Measurements from ENCODE around the gene BCO1. TPM values are rescaled to one million over a fixed set of nuclear protein-coding genes. Genes with fewer than 3 reads are reported as not detected.
A peak's percentile ranks its signal among the peaks of the same experiment; 100 is the strongest.

The BCO1 gene
- polyA plus RNA-seq, 1 donor, result 2.8 TPM

DNA sequence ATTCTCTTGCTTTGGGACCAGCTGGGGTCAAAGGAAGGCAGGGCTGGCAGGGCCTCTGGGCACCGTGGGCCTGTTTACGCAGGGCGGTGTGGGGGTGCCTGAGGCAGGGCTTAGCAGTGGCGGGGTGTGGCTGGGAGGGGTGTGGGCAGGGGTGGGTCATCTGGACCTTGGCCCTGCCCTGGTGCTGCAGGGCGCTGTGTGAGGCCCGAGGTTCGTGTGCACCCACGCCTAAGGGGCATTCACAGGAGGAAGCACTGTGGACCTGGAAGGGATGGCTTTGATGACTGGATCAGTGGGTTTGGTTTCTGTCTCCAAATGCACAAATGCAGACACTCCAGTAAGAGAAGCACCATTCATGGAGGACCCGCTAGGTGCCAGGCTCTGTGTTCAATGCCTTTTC, 37.3 kb downstream of the BCO1 start:
- DNase-seq, result no peak

DNA sequence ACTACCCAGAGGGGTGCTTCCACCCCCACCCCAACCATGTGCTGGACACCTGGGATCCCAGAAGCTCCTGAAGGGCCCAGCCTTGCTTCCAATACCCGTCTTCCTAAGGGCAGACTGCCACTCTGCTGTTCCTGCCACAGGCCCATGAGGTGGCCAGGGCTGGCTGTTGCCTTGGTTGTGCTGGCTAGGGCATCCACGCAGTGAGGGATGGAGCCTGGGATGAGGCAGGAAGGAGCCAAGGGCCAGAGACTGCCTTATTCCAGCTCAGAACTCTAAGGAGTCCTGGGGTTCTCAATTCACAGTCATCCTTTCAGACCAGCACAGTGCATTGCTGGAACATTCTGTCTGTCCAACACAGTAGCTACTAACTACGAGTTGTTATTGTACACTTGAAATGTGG, 37.8 kb downstream of the BCO1 start:
- no peak for DNase-seq

DNA sequence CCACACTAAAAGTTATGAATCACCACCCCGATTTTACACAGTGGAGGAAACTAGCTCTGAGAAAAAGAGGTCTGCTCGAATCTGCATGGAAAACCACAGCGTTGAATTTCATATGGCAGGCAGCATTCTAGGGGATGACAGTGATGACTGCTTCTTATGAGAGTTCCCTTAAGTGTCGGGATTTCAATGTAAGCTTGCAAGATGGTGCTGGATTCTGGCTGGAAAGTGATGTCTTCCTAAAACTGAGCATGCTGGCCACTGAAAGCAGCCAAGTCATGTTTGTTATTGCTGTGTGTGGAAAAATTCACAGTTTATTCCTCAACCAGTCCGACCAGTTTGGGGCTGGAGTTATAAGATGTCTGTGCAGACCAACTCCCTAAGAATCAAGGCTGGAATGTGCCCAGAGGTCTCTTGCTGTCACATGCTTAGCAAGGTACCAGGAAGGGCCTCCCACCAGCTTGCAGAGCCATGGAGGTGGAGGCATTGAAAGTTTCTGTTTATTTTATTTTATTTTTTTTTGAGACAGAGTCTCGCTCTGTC, 39.1 kb downstream of the BCO1 start:
- no peak for DNase-seq

DNA sequence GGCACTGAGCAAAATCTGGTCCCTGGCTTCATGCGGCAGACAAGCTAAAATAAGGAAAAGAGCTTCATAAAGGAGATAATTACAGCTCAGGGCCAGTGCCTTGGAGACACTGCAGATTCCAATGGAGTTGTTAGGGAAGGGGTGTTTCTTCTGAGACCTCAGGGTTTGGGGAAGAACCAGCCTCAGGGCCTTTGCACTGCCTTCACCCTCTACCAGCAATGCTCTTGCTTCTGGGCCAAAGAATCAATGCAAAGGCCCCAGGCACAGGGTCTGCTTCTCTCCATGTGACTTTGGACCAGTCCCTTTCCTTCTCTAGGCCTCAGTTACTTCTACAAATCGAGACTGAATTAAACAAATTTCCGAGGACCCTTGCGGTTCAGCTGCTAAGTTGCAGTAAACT, 40.0 kb downstream of the BCO1 start:
- no peak for DNase-seq

DNA sequence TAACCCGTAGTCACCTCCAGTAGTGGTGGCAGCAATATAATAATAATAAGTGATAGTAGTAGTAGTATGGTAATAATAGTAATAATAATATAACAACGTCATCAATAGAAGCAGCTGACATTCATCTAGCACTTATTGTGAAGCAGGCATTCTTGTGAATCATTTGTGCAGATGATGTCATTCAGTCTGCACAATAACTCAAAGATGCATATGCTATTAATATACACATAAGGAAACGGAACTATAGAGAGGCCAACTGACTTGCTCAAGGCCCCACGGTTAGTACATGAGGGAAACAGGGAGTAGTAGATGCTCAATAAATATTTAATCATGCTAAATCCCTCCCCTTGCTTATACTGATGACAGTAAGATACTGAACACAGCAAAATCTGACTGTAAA, 40.9 kb downstream of the BCO1 start:
- DNase-seq, result no peak

DNA sequence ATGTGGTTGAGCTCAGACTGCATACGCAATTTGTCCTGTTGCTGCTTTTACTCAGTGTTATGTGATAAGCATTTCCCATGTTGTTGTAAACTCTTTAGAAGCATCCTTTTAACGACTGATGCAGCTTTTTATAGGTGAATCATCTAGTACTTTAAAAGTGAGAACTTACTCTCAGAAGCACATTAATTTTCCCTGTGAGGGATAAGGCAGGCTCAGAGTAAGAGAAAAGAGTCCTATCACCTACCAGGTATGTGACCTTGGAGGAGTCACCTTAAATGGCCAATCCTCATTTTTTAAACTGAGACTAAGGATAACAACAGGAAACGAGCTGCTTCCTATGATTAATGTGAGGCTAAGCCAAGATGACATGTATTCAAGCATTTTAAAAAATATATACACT, 41.9 kb downstream of the BCO1 start:
- no peak for DNase-seq

DNA sequence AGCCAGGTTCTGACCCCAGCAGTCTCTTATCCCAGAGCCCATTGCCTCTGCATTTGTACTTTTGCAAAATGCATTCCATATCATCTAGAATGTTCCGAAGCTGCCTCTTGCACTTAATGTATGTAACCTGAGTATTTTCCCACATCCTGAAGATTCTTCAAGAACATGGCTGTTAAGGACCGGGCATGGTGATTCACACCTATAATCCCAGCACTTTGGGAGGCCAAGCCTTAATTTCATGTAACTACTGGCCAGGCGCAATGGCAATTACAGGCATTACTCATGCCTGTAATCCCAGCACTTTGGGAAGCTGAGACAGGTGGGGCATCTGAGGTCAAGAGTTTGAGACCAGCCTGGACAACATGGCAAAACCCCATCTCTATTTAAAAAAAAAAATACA, 44.6 kb downstream of the BCO1 start:
- no peak for DNase-seq

DNA sequence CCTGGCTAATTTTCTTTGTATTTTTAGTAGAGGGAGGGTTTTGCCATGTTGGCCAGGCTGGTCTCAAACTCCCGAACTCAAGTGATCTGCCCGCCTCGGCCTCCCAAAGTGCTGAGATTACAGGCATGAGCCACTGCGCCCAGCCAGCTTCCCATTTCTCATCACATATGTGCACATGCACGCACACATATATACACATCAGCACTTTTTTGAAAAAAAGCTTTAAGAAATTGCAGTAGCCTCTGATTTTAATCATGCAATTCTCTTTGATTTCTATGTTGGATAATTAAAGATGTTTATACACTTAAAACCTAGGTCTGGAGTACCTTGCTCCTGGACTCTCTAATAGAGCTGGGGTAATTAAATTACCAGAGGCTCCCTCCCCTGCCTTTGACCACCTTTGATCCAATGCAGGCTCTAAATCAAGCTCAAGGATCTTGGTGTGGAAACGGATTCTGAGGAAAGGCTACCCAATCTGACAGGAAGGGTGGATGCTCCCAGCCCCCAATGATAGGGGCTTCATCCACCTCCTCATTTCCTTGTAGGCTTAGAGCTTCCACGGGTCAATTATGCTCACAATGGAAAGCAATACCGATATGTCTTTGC, 46.6 kb downstream of the BCO1 start:
- no peak for DNase-seq

DNA sequence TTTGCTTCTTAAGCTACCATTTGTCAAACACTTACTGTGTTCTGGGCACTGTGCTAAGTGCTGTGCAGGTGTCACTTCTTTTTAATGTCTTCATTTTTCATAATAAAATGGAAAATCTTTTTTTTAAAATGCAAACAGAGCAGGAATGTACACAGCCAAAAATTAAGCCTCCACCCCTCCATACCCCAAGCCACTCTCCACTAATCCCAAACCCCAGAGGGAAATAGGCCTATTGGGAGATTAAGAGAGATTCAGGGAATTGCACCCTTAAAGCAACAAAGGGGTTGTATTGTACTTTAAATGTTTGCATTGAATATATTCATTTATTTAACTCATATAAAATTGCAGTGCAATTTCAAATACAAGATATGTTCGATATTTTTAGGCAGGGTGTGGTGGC, 47.7 kb downstream of the BCO1 start:
- DNase-seq, result no peak

DNA sequence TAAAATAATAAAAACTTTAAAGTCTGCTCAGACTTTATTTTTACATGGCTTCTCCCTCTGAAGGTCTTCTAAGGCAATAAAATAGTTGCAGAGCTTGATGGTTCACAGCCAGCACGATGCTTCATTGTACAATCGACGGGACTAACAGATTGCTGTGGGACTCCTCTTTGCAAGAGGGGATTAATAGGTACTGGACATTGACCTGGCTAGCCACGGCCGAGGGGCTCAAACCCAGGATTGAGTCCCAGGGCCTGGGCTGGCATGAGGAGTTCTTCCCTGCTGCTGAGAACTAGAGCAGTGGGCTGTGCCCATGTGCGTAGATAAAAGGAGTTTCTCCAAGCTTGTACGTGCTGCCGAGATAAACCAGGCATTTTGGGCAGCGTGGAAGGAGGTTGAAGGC, 52.6 kb downstream of the BCO1 start:
- no peak for DNase-seq

DNA sequence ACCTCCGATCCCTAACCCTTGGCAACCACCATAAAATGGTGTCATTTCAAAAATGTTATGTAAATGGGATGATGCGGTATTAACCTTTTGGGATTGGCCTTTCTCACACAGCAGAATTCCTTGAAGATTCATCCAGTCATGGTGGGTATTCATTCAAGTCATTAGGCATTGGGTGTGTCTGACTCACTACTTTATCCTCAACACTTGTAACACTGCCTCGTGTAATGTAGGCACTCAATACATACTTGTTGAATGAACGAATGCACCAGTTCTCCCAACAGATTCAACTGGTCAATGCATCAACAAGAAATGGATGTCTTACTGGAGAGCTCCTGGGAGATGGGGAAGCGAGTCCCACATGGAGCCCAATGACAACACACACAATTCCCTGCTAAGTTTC, 54.4 kb downstream of the BCO1 start:
- DNase-seq, result no peak

DNA sequence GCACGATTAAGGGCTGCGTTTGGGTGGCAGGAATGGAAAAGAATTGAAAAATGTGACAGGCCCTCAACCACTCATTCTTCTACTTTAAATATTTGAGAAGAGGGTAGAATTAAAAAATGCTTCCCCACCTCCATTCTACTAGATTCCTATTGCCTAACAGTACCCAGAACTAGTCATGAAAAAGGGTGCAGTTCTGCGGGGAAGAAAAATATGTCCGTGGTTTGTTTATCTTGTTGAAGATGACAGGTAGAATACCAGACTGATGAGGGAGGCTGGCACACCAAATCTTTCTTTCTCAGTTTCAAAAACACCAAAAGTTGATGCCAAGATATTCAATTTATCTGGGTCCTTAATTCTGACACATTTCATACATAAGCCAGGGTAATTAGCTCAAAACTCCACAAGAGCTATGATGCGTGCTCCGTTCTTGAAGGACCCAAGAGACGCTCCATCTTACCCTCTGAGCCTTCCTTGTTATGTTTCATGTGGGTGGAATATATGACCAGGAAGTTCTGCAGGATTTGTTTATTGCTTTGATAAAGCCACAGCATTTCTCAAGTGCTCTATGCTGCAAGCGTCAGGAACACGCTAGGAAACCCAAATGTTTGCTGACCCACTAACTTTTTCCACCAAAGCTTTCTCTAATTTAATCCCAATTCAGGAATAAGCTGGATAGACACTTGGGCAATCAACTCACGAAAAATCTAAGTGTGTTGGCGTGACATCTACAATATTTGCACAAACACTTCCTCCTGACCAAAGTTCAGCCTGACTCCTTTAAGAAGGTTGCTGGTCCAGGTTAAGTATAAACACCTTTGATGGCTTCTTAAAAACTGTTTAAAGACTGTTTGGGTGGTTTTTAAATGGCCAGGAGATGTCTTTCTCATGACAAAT, 55.7 kb downstream of the BCO1 start:
- no peak for DNase-seq

DNA sequence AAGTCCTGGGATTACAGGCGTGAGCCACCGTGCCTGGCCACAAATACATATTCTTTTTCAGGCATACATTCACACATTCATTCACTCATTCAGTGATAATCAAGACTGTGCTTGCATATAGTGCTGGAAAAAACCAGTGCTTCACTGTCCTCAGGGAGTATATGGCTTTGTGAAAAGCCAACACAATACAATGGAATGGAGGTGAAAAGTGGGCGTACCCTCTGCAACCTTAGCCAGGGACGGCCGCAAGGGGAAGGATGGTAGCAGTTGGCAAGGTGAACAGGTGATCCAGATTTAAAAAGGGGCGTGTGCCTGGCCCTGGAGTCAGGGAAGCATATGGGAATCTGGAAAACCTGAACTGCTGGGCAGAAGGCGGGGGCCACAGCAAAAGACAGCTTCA, 58.1 kb downstream of the BCO1 start:
- DNase-seq, result no peak

DNA sequence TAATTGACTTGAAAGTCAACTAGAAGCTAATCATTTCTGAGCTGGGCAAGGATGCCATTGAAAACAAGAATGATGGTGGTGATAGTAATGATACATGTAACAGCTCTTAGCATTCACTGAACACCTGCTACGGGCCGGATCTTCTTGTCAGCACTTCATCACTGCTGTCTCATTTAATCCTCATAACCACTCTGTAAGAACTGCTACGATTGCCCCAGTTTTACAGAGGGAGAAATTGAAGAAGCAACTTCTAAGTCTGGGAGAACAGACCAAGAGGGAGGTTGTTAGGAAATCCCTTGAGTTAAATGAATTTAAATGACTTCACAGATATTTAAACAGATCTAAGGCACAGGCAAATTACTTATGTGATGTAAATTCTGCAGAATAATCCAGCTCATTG, 69.3 kb downstream of the BCO1 start:
- DNase-seq, result no peak

DNA sequence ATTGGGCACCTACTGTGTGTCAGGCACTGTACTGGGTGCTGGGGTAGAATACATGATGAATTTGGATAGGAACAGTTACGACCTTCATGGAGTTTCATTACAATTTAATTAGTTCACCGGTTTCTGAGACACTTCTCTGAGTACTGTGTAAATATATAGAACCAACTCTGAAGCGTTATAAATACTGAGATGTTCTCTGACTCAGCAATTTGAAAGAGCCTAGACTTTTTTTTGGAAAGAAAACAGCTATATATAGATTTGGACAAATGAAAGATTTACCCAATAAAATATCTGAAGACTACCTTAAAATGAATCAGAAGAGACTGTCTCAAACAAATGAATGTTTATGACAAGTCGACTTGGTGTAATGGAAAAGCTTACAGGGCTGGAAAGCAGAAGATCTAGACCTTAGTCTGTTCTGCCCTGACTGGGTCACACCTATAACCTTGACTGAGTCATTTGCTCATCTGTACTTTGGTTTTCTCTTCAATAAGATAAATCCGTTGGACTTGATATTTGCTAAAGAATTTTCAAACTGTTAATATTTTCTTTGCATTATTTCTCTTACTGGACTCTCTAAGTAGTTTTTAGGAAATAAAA, 71.7 kb downstream of the BCO1 start:
- DNase-seq, result no peak

DNA sequence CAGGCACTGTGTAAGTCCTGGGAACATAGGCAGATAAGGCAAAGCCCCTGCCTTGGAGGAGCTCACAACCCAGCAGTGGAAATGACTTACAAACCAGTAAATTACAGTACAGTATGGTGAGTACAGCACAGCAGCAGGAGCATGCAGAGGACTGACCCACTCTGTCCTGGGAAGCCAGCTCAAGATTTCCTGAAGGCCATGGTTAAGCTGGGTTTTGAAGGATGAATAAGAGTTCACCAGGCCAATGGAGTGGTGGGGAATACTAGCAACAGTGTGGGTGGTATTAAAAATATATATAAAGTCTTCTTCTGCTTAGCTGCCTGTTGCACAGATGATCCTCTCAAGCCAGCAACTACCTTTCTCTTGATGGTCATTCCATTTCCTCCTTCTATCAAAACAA, 73.3 kb downstream of the BCO1 start:
- no peak for DNase-seq

DNA sequence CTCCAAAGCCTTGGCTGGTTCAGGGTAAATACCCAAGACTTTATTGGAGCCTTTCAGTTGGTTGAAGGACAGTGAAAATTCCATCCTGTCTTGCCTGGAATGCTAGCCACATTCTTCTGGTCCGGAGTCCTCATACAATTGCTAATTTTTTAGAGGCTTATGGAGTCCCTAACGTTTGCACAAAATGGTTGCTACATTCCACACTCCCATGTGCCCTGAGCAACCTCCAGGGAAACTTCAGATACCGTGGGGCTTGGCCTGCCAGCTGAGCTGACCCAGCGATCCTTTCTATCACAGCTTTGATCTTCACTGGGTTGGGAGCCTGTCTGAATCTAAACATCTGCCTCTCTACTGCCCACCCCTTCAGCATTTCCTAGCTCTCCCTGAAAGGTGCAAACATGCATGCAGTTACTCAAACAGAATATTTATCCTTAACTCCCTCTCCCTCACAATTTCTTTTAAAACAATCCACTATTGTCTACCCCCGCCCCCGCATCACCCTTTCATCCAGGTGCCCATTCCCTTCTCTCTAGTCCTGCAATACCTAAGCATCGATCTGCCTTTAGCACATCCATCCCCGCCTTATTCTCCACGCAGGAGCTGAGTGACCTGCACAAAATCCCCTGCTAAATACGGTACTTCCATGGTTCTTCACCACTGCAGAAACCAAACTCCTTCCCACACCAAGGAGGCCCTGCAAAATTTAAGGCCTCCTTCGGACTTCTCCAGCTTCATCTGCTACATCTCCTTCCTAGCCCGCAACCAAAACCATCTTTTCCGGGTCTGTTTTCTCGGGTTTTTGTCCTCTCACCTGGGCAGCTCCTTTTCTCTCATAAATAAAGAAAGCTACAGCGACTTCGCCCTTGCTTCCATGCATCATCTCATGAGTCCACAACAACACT, 75.5 kb downstream of the BCO1 start:
- DNase-seq, result no peak

DNA sequence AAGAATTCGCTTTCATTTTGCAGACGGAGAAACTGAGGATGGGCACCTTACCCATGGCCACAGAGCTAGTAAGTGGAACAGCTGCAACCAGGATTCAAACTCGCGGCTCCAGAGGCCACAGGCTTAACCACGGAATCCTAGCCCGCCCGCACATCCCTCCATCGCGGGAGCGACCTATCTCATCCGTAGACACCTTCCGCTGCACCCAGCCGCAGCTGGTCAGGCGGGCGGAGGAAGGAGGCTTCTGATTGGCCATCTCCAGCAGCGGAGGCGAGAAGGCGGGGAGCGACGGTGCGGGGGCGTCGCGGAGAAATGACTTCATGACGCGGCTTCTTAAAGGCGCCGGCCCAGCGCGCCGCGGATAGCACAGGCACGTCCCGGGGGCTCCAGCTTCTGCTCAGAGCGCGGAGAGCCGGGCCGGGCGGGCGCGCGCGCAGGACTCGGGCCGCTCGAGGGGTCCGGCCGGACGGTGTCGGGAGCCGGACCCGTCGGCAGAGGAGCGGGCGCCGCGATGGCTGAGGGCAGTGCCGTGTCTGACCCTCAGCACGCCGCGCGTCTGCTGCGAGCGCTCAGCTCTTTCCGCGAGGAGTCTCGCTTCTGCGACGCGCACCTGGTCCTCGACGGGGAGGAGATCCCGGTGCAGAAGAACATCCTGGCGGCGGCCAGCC, 76.2 kb downstream of the BCO1 start, which contains the start of gene GAN:
TSS of gene GAN (plus strand) at position 360 of the 668 bp plus-strand sequence. CDS start at position 512, 152 bp downstream.
- DNase-seq, result peak; percentile 95

DNA sequence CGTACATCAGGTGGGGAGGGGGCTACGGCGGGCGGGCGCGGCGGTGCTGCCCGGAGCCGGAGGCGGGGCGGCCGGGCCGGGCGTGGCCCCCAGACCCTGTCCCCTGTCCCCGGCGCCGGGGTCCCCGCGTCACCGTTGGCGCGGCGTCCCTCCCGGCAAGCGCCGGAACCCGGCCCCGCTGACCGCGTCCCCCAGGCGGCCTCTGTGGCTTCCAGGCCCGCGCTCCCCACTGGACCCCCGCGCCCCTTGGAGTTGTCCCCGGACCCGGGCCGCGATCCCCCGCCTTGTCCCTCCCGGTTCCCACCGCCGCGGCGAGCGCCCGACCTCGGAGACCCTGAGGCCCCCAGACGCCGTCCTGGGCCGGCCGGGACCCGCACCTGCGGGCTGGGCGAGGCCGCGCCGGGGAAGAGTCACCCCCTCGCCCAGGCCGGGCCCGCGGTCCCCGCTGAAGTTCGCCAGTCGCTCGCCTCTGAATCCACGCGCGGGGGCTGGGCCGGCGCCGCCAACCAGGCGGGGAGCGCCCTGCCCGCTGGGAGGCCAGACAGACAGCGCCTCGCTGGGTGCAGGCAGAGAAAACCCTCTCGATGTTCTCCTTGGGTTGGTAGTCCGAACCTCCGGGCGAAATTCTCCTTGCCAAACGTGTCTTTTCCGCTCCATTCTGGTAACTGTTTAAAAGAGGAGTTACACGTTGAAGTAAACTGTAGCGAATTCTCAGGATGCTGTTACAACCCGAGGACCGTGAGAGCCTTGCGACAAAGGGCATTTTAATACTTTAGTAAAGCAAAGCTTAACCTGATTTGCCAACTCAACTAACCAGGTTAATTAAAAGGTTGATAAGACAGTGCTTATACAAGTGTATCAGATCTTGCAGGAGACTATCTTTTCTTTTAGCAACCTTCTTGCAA, 77.0 kb downstream of the BCO1 start:
- DNase-seq, result peak; percentile 35

DNA sequence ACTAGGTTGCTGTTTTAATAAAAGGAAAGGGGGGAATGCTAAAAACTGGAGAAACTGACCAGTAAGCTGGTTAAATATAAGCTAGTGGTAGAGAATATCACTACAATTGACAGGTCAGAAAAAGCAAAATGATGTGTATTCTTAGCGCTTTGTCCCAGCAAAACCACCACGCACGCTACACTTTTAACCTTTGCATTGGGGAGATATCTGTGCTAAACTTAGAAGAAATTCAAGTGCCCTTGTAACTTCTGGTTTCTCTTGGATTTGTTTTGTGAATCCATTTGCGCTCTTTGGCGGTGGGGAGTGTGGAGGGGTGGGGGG, 77.6 kb downstream of the BCO1 start:
- no peak for DNase-seq

DNA sequence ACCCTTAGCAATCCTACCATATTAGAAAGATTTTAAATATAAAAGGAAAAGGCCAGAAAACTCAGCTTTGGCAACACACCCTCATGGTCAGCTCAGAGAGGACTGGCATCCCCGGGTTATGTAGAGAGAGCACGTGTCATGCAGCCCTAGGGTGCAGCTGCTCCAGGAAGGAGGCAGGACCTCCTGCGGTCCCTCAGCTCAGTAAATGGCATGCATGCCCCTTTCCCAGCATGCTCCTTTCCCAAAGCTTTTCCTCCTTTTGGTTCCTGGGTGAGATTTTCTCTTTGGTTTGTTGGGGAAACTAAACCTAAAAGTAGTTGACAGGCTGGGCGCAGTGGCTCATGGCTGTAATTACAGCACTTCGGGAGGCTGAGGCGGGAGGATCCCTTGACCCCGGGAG, 80.2 kb downstream of the BCO1 start:
- DNase-seq, result no peak
